Panc1 (cell line): ENCODE measurements around the gene TRPM1. TPM values are rescaled to one million over a fixed set of nuclear protein-coding genes. Genes with fewer than 3 reads are reported as not detected.

Experiments
- ATAC-seq: fragments of 200-7000 bp; cut with Tn5 transposase; 2 replicates; pipeline ENCODE4 v1.9.1; 2020; ENCODE audit warnings: mild to moderate bottlenecking, moderate library complexity
- BruUV-seq: library from RNA; stranded (reverse); fragments of 400-500 nt; replicated peaks from 2 replicates; lab custom pipeline; 2021; lab: Mats Ljungman, UMichigan
- CTCF ChIA-PET: fragments of 300-600 bp; sonication (Branson Sonifier 250); formaldehyde crosslinking; loops from one replicate; lab custom pipeline; 2022; ENCODE audit warnings: antibody characterized with exemption; lab: Charles Lee
- POLR2A ChIA-PET: fragments of 300-600 bp; sonication (Branson Sonifier 250); formaldehyde crosslinking; loops from one replicate; lab custom pipeline; 2022; ENCODE audit warnings: antibody characterized with exemption; lab: Charles Lee
- DNase-seq: peaks from one replicate; pipeline ENCODE4 v3.0.0-alpha.2; 2010; ENCODE audit warnings: low read depth, low spot score
- H3K27ac ChIP-seq: 2 replicates; pipeline ENCODE4 v1.5.1; 2011; ENCODE audit warnings: mild to moderate bottlenecking, low read length, inconsistent platforms
- H3K27me3 ChIP-seq: fragments of 200-500 bp; sonication (Bioruptor generic); 2 replicates; pipeline ENCODE4 v1.6.0; 2014; ENCODE audit warnings: low read length, inconsistent platforms; ENCODE audit not compliant: control insufficient read depth, insufficient read depth
- H3K36me3 ChIP-seq: fragments of 200-500 bp; sonication (Bioruptor generic); 2 replicates; pipeline ENCODE4 v1.5.1; 2014; ENCODE audit warnings: inconsistent platforms, mild to moderate bottlenecking, low read length, moderate library complexity; ENCODE audit not compliant: control insufficient read depth, insufficient read depth
- H3K4me1 ChIP-seq: 2 replicates; pipeline ENCODE4 v1.5.1; 2011; ENCODE audit warnings: inconsistent platforms, mild to moderate bottlenecking, low read length, moderate library complexity; ENCODE audit not compliant: control insufficient read depth, insufficient read depth
- H3K4me3 ChIP-seq, 2 experiments: 2 replicates each; pipeline ENCODE4 v1.5.1; 2011 to 2012; ENCODE audit warnings: low read depth in 2 of 2, low read length in 2 of 2, mild to moderate bottlenecking in 2 of 2, inconsistent platforms in 1 of 2, moderate library complexity in 1 of 2
- H3K9me3 ChIP-seq: fragments of 200-500 bp; sonication (Bioruptor generic); 2 replicates; pipeline ENCODE4 v1.5.1; 2014; ENCODE audit warnings: low read depth, mild to moderate bottlenecking, inconsistent platforms, low read length, moderate library complexity; ENCODE audit not compliant: control insufficient read depth, insufficient read depth
- POLR2AphosphoS5 ChIP-seq: IDR thresholded peaks from 2 replicates; pipeline ENCODE4 v1.6.1; 2012; ENCODE audit warnings: mild to moderate bottlenecking, low read depth, low read length, moderate library complexity
- SIN3A ChIP-seq: IDR thresholded peaks from 2 replicates; pipeline ENCODE4 v1.6.1; 2012; ENCODE audit warnings: low read depth, mild to moderate bottlenecking, low read length, moderate library complexity, borderline replicate concordance; ENCODE audit not compliant: insufficient read depth
- TCF7L2 ChIP-seq: IDR thresholded peaks from 2 replicates; pipeline ENCODE4 v1.6.1; 2011; ENCODE audit warnings: mild to moderate bottlenecking, low read depth, low read length, inconsistent platforms
- in situ Hi-C: cut with HindIII; loops from 2 replicates; pipeline ENCODE4 v1.10.0; 2016; ENCODE audit warnings: low sequenced_read_pairs, low pct_unique_long_range_greater_than_20kb
- intact Hi-C: fragments of 100-400 bp; cut with micrococcal nuclease; formaldehyde crosslinking; loops from one replicate; pipeline ENCODE4 v1.10.0; 2022; ENCODE audit not compliant: unreplicated experiment
- total RNA-seq: library from RNA; stranded (reverse); gene quantifications from one replicate; pipeline ENCODE4 v1.2.1, GENCODE V29; 2021; ENCODE audit not compliant: unreplicated experiment
- TF ChIP-seq, protein P1 (sequence below), 2 experiments: IDR thresholded peaks; 2 replicates each; pipeline ENCODE4 v1.6.1; 2011 to 2012; ENCODE audit warnings: low read depth in 2 of 2, control low read depth in 1 of 2, low read length in 1 of 2, mild to moderate bottlenecking in 1 of 2, moderate library complexity in 1 of 2; ENCODE audit not compliant: insufficient read depth in 1 of 2
- TF ChIP-seq, protein P2 (sequence below): fragments of 450-650 bp; IDR thresholded peaks from 2 replicates; pipeline ENCODE4 v1.5.1; 2017; ENCODE audit warnings: mild to moderate bottlenecking

Gene TRPM1
- total RNA-seq, 1 experiment from 2014 or later, result not detected

DNA sequence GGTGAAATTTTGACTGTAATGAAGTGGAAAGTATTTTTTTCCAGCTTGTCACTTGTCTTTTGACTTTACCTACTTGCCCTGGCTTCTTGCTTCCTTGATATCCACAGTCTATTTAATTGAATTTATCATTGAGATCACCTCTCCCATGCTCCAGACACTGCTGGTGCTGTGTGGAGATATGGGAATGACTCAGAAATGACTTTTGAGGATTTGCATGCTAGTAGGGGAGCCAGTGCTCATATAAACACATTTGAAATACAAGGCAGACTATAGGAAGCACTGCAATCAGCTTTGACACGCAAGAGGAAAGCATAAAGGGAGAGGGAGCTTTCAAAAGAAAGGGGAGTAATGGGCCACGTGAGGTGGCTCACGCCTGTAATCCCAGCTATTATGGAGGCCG, 7.3 kb upstream of the TRPM1 start:
- no peaks in the 10 kb centered on the region for H3K27me3 ChIP-seq
- no peak overlapping the region for H3K4me3 ChIP-seq
- H3K4me1 ChIP-seq, result no peaks in the 10 kb centered on the region
- H3K9me3 ChIP-seq, result no peaks in the 10 kb centered on the region
- POLR2A ChIA-PET, result no interaction called here
- TF ChIP-seq, protein P1, sequence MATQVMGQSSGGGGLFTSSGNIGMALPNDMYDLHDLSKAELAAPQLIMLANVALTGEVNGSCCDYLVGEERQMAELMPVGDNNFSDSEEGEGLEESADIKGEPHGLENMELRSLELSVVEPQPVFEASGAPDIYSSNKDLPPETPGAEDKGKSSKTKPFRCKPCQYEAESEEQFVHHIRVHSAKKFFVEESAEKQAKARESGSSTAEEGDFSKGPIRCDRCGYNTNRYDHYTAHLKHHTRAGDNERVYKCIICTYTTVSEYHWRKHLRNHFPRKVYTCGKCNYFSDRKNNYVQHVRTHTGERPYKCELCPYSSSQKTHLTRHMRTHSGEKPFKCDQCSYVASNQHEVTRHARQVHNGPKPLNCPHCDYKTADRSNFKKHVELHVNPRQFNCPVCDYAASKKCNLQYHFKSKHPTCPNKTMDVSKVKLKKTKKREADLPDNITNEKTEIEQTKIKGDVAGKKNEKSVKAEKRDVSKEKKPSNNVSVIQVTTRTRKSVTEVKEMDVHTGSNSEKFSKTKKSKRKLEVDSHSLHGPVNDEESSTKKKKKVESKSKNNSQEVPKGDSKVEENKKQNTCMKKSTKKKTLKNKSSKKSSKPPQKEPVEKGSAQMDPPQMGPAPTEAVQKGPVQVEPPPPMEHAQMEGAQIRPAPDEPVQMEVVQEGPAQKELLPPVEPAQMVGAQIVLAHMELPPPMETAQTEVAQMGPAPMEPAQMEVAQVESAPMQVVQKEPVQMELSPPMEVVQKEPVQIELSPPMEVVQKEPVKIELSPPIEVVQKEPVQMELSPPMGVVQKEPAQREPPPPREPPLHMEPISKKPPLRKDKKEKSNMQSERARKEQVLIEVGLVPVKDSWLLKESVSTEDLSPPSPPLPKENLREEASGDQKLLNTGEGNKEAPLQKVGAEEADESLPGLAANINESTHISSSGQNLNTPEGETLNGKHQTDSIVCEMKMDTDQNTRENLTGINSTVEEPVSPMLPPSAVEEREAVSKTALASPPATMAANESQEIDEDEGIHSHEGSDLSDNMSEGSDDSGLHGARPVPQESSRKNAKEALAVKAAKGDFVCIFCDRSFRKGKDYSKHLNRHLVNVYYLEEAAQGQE (IDR thresholded peaks at IDR 0.05; ENCODE audit: insufficient read depth in 1 of 2, low read depth in 2 of 2, low read length in 1 of 2), result no peak
- TF ChIP-seq SIN3A (no peak), TCF7L2 (no peak)
- TF ChIP-seq, protein P2, sequence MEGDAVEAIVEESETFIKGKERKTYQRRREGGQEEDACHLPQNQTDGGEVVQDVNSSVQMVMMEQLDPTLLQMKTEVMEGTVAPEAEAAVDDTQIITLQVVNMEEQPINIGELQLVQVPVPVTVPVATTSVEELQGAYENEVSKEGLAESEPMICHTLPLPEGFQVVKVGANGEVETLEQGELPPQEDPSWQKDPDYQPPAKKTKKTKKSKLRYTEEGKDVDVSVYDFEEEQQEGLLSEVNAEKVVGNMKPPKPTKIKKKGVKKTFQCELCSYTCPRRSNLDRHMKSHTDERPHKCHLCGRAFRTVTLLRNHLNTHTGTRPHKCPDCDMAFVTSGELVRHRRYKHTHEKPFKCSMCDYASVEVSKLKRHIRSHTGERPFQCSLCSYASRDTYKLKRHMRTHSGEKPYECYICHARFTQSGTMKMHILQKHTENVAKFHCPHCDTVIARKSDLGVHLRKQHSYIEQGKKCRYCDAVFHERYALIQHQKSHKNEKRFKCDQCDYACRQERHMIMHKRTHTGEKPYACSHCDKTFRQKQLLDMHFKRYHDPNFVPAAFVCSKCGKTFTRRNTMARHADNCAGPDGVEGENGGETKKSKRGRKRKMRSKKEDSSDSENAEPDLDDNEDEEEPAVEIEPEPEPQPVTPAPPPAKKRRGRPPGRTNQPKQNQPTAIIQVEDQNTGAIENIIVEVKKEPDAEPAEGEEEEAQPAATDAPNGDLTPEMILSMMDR, result no peak
- H3K36me3 ChIP-seq, result no peaks in the 10 kb centered on the region
- DNase-seq, result no peak
- intact Hi-C loops, result no loop called here
- no TSS peak for BruUV-seq
- in situ Hi-C loops, result no loop called here
- CTCF ChIA-PET, result interaction anchor here (0.6 kb wide), 1 partner anchor 164 kb away, joined by 7 read pairs; no protein-coding TSS in a partner anchor
- no peak overlapping the region for H3K27ac ChIP-seq
- ATAC-seq, result no peak

DNA sequence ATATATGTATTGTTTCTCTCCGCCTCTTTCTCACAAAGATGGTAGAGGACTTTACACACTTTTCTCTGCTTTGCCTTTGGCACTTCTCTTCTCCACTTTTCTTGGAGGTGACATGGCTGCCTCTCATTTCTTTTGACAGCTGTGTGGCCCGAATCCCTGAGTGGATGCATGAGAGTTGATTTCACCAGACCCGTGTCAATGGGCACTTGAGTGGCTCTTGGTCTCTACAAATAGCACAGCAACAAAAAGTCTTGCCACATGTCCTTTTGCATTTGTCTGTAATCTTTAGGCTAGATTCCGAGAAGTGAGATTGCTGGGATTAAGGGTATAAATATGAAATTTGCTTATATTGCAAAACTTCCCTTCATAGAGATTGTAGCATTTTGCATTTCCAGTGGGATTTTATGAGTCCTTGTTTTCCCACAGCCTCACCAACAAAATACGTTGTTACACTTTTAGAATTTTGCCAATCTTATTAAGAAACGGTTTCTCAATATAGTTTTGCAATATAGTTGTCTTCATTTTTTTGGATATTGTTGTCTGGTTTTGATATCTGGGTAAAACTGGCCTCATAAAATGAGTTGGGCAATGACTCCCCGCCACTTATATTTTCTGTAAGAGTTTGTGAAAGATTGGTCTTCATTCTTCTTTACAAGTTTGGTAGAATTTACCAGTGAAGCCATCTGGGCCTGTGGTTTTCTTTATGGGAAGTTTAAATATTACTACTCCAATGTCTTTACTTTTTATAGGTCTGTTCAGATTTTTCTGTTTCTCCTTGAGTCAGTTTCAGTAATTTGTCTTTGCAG, 5.2 kb upstream of the TRPM1 start:
- no peak for ATAC-seq
- TF ChIP-seq, protein P2, result no peak
- TF ChIP-seq POLR2AphosphoS5, result no peak
- Histone ChIP-seq H3K4me3 (no peak overlapping the region), H3K4me1 (no peaks in the 10 kb centered on the region), H3K36me3 (no peaks in the 10 kb centered on the region), H3K27me3 (no peaks in the 10 kb centered on the region), H3K27ac (no peak overlapping the region), H3K9me3 (no peaks in the 10 kb centered on the region)
- ChIA-PET POLR2A (no interaction called here), CTCF (no interaction called here)
- in situ Hi-C loops, result no loop called here
- intact Hi-C loops, result no loop called here
- DNase-seq, result no peak
- no TSS peak for BruUV-seq
